Type B pancreatic cell (in vitro differentiated cells): ENCODE data around the gene DGKG. TPM values are rescaled to one million over a fixed set of nuclear protein-coding genes. Genes with fewer than 3 reads are reported as not detected.

ENCODE experiments used
- DNase-seq: peaks from one replicate; pipeline ENCODE4 v3.0.0; 2021; ENCODE audit warnings: mixed read lengths; ENCODE audit not compliant: unreplicated experiment; ENCODE audit errors: extremely low spot score
- H3K27ac Mint-ChIP-seq: 2 replicates; pipeline ENCODE4 v1.8.0; 2021; ENCODE audit warnings: mild to moderate bottlenecking, mixed read lengths
- H3K27me3 Mint-ChIP-seq: 2 replicates; pipeline ENCODE4 v1.8.0; 2021; ENCODE audit warnings: mixed read lengths
- H3K36me3 Mint-ChIP-seq: 2 replicates; pipeline ENCODE4 v1.8.0; 2021; ENCODE audit warnings: mixed read lengths
- H3K4me1 Mint-ChIP-seq: one replicate; pipeline ENCODE4 v1.8.0; 2021; ENCODE audit warnings: mixed read lengths; ENCODE audit not compliant: unreplicated experiment
- H3K4me3 Mint-ChIP-seq: 2 replicates; pipeline ENCODE4 v1.8.0; 2021; ENCODE audit warnings: mild to moderate bottlenecking, mixed read lengths
- H3K9me3 Mint-ChIP-seq: 2 replicates; pipeline ENCODE4 v1.8.0; 2021; ENCODE audit warnings: mixed read lengths
- total RNA-seq: library from RNA; stranded (reverse); gene quantifications from 2 replicates; pipeline ENCODE4 v1.2.1, GENCODE V29; 2021; ENCODE audit warnings: low replicate concordance
- TF ChIP-seq, protein P1 (sequence below): fragments of 200-600 bp; sonication (generic); conservative IDR thresholded peaks from 2 replicates; pipeline ENCODE4 v1.5.0; 2021; ENCODE audit warnings: antibody characterized with exemption, mild to moderate bottlenecking

The DGKG gene
- total RNA-seq, 1 donor from 2014 or later, result 11.6 TPM

DNA sequence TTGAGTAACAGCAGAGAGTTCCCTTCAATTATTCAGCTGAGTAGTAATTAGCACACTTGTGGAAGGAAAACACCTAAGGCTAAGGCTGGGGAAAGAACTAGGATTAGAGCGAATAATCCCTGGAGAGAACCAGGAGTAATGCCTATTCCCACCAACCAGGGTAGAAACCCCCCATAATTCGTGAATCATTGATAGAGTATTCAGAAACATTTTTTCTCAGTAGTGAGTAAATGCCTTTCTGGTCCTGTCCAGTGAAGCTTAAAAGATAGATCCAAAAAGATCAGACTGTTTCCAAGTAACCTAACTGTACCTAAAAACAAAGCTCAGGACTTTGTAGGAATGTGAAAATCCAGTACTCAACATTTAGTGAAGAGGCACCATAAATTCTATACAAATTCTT is 71.2 kb downstream of the DGKG start:
- no peak for DNase-seq
- Mint-ChIP-seq H3K27me3 (peaks cover 18% of the 10 kb centered on the region), H3K4me3 (no peak overlapping the region), H3K27ac (no peak overlapping the region), H3K9me3 (no peaks in the 10 kb centered on the region), H3K4me1 (no peaks in the 10 kb centered on the region), H3K36me3 (no peaks in the 10 kb centered on the region)
- TF ChIP-seq, protein P1, sequence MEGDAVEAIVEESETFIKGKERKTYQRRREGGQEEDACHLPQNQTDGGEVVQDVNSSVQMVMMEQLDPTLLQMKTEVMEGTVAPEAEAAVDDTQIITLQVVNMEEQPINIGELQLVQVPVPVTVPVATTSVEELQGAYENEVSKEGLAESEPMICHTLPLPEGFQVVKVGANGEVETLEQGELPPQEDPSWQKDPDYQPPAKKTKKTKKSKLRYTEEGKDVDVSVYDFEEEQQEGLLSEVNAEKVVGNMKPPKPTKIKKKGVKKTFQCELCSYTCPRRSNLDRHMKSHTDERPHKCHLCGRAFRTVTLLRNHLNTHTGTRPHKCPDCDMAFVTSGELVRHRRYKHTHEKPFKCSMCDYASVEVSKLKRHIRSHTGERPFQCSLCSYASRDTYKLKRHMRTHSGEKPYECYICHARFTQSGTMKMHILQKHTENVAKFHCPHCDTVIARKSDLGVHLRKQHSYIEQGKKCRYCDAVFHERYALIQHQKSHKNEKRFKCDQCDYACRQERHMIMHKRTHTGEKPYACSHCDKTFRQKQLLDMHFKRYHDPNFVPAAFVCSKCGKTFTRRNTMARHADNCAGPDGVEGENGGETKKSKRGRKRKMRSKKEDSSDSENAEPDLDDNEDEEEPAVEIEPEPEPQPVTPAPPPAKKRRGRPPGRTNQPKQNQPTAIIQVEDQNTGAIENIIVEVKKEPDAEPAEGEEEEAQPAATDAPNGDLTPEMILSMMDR, result no peak

DNA sequence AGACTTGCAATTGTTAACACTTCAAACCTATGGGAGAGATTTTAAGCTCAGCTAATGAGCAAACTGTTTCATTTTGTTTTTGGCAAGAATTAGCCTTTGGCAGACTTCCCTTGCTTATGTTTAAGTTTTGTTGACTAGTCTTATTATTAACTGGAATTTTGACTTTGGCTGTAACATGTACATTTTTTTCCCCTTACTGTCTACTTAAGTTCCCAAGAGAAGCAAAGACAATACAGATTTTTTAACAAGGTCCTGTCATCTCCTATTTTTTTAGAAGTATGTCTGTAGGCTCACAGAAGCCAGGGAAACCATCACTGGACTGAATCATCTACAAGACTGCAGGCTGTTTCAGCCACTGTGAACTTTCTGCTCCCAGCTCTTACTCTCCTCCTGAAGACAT is 74.3 kb downstream of the DGKG start:
- H3K4me3 Mint-ChIP-seq, result no peak overlapping the region
- no peaks in the 10 kb centered on the region for H3K9me3 Mint-ChIP-seq
- H3K4me1 Mint-ChIP-seq, result no peaks in the 10 kb centered on the region
- DNase-seq, result no peak
- H3K27ac Mint-ChIP-seq, result no peak overlapping the region
- TF ChIP-seq, protein P1, result no peak
- H3K27me3 Mint-ChIP-seq, result peaks cover 14% of the 10 kb centered on the region
- H3K36me3 Mint-ChIP-seq, result no peaks in the 10 kb centered on the region

DNA sequence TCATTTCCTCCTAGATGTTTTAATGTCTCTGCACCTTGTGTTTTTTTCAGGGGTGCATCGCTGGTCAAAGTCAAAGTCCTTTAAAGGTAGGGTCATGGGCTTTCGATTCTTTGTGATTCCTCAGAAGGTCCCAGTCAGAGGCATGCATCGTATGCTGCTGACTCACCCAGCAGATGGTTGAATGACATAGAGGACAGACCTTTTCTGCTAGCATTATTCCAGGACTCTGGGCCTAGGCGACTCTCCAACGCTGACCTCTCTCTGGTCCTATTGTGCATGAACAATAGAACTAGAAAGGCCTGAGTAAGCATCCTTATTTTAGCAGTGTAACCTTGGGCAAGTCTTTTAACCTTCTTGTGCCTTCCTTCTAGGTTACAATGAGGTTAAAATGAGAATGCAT is 75.9 kb downstream of the DGKG start:
- H3K27me3 Mint-ChIP-seq, result peaks cover 14% of the 10 kb centered on the region
- H3K27ac Mint-ChIP-seq, result no peak overlapping the region
- no peaks in the 10 kb centered on the region for H3K4me1 Mint-ChIP-seq
- TF ChIP-seq, protein P1, result no peak
- no peaks in the 10 kb centered on the region for H3K36me3 Mint-ChIP-seq
- H3K9me3 Mint-ChIP-seq, result no peaks in the 10 kb centered on the region
- H3K4me3 Mint-ChIP-seq, result no peak overlapping the region
- DNase-seq, result no peak

DNA sequence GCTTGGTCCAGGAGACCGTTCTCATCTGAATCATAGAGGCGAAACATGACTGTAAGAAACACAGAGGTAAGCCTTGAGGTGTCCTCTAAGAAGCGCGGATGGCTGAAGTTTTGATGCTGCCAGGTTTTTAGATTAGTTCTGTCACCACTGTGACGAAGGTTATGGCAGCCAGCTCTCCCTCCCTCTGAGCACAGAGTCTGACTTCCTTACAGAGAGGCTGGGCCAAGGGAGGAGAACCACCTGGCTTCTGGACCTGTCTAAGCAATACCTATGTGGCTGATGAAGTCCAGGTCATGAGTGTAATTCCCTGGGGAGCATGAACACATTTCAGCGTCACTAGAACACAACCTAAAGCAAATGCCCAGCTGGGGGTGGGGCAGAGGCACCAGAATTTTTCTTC is 77.4 kb downstream of the DGKG start:
- H3K27me3 Mint-ChIP-seq, result peaks cover 21% of the 10 kb centered on the region
- no peaks in the 10 kb centered on the region for H3K36me3 Mint-ChIP-seq
- no peaks in the 10 kb centered on the region for H3K4me1 Mint-ChIP-seq
- no peak overlapping the region for H3K27ac Mint-ChIP-seq
- TF ChIP-seq, protein P1, result no peak
- DNase-seq, result no peak
- no peak overlapping the region for H3K4me3 Mint-ChIP-seq
- H3K9me3 Mint-ChIP-seq, result no peaks in the 10 kb centered on the region

DNA sequence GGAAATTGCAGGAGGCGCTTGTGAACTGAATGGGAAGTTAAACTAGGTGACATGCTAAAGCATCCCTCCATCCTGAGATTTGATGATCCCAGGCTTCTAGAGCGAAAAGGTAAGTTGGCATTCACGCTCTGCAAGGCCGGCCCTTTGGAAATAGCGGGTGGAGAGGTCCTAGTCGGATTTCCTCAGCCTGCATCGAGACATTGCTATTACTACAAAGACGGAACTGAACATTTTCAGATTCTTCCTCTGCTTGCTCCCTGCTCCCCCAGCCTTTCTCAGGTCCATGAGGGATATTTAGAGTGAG is 77.7 kb downstream of the DGKG start:
- no peak for DNase-seq
- H3K27ac Mint-ChIP-seq, result no peak overlapping the region
- H3K27me3 Mint-ChIP-seq, result peaks cover 24% of the 10 kb centered on the region
- no peaks in the 10 kb centered on the region for H3K4me1 Mint-ChIP-seq
- H3K4me3 Mint-ChIP-seq, result no peak overlapping the region
- TF ChIP-seq, protein P1, result no peak
- no peaks in the 10 kb centered on the region for H3K36me3 Mint-ChIP-seq
- no peaks in the 10 kb centered on the region for H3K9me3 Mint-ChIP-seq

DNA sequence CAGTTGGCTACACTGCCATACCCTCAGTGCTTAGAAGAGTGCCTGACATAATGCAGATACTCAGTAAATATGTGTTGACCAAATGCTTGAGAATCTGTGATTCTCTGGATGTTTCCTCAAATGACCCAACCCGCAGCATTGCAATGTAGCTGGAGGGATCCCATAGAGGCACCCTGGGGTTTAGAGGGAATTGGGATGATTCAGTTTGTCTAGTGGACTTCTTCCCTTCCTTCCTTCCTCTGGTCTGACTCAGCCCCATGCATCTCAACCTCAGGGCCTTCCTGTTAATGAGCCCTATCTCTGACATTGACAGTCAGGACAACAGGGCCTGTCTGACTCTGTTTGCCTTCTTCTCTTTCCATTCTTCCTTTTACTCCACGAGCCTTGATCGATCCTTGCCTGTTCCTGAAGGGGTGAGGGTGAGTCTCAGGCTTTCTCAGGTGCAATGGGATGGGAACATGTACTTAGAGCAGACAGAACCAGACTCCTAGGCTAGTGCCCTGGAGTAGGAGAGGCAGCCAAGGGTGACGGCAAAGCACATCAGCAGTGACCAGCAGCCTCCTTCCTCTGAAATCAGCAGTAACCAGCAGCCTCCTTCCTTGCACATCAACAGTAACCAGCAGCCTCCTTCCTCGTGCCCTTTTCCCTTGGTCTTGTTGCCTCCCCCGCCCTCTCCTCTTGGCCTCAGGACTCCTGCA is 78.2 kb downstream of the DGKG start:
- Mint-ChIP-seq H3K36me3 (no peaks in the 10 kb centered on the region), H3K4me3 (no peak overlapping the region), H3K27ac (no peak overlapping the region), H3K27me3 (peaks cover 29% of the 10 kb centered on the region), H3K4me1 (no peaks in the 10 kb centered on the region), H3K9me3 (no peaks in the 10 kb centered on the region)
- no peak for DNase-seq
- TF ChIP-seq, protein P1, result no peak
